Upper lobe of left lung (tissue), 6 donors: ENCODE data around the gene PTK6. TPM values are rescaled to one million over a fixed set of nuclear protein-coding genes. Genes with fewer than 3 reads are reported as not detected.
A peak's percentile ranks its signal among the peaks of the same experiment; 100 is the strongest.

Experiments
- ATAC-seq, 2 donors: fragments of 200-7000 bp; cut with Tn5 transposase; one replicate each; pipeline ENCODE4 v1.9.1; 2022; ENCODE audit warnings: mild to moderate bottlenecking in 2 of 2, moderate library complexity in 2 of 2; ENCODE audit not compliant: low FRiP score in 2 of 2
- DNase-seq, 2 donors: peaks; one replicate each; pipeline ENCODE4 v3.0.0-alpha.2; 2019 to 2020
- H3K27ac ChIP-seq, 4 donors: fragments of 200-600 bp; sonication (generic); one replicate each; pipeline ENCODE4 v1.5.1; 2016 to 2019
- H3K27me3 ChIP-seq, 4 donors: fragments of 200-600 bp; sonication (generic); one replicate each; pipeline ENCODE4 v1.5.1; 2017 to 2019
- H3K36me3 ChIP-seq, 4 donors: fragments of 200-600 bp; sonication (generic); one replicate each; pipeline ENCODE4 v1.5.1; 2016 to 2019
- H3K4me1 ChIP-seq, 4 donors: fragments of 200-600 bp; sonication (generic); one replicate each; pipeline ENCODE4 v1.5.1; 2018 to 2019
- H3K4me3 ChIP-seq, 4 donors: fragments of 200-600 bp; sonication (generic); one replicate each; pipeline ENCODE4 v1.5.1; 2017 to 2019; ENCODE audit warnings: mild to moderate bottlenecking in 2 of 4, moderate library complexity in 1 of 4
- H3K9me3 ChIP-seq, 4 donors: fragments of 200-600 bp; sonication (generic); one replicate each; pipeline ENCODE4 v1.5.1; 2018 to 2019
- CTCF ChIP-seq, 6 experiments: fragments of 450-650 bp in 4 of 6; fragments of 200-600 bp in 2 of 6; sonication (generic) in 2 of 6; IDR thresholded peaks; one replicate each; pipeline ENCODE4 v1.5.1; 2016 to 2019; ENCODE audit warnings: antibody characterized with exemption in 6 of 6
- EP300 ChIP-seq, 4 donors: sonication (generic); formaldehyde crosslinking; IDR thresholded peaks; one replicate each; pipeline ENCODE4 v1.5.1; 2017; ENCODE audit warnings: antibody characterized with exemption in 4 of 4, control low read depth in 2 of 4
- POLR2A ChIP-seq, 4 donors: fragments of 450-650 bp; IDR thresholded peaks; one replicate each; pipeline ENCODE4 v1.5.1; 2016 to 2017; ENCODE audit warnings: antibody characterized with exemption in 4 of 4, mild to moderate bottlenecking in 2 of 4
- POLR2AphosphoS5 ChIP-seq, 2 donors: sonication (generic); formaldehyde crosslinking; IDR thresholded peaks; one replicate each; pipeline ENCODE4 v1.5.1; 2017; ENCODE audit warnings: antibody characterized with exemption in 2 of 2
- WGBS, 2 donors: methylation state at CpG; one replicate each; pipeline ENCODE4 v1.1.5; 2017 to 2018; 5-methylcytosine and 5-hydroxymethylcytosine counted together
- total RNA-seq, 6 donors: library from RNA; depleted of rRNA in 4 of 6; stranded (reverse); fragments of >200 nt in 4 of 6; gene quantifications; one replicate each; pipeline versions ENCODE4 v1.1.0 to v1.2.1, GENCODE V29; 2016 to 2021
- donor health status: DM: no; HTN: no; CAD: no; lungs with moderate emphysema.
- donor health status: DM: no; HTN: yes; CAD: no; lungs with severe emphysema.

The PTK6 gene
- total RNA-seq, 6 donors from 2014 or later: 3.3 to 9.8 (median 6.0) TPM

- whole genome bisulfite sequencing, 2 donors: 0 to 34% methylated on average over 14 to 31 of the region's 48 CpGs
- DNase-seq (peak; percentile 67 to 89), ATAC-seq (peak; percentile 44 to 73)
- peak overlapping the region in 3 of 4 donors; percentile 12 to 47 (median 32) for H3K4me3 ChIP-seq
- H3K9me3 ChIP-seq: no peaks in the 10 kb centered on the region
- peaks cover 21 to 37% (median 23%) of the 10 kb centered on the region in 4 donors for H3K4me1 ChIP-seq
- H3K27me3 ChIP-seq: peaks cover 0 to 45% (median 23%) of the 10 kb centered on the region in 4 donors
- TF ChIP-seq POLR2A (IDR thresholded peaks at IDR 0.05) (no peak), CTCF (IDR thresholded peaks at IDR 0.05) (peak; percentile 90 to 96 (median 90))
- no peak overlapping the region for H3K27ac ChIP-seq
- no peaks in the 10 kb centered on the region for H3K36me3 ChIP-seq
Measured at GRCh38 chr20:63495741-63496595, 41.2 kb downstream of the PTK6 start.

GRCh38 chr20:63495167-63495720, 41.9 kb downstream of the PTK6 start:
- no peaks in the 10 kb centered on the region for H3K9me3 ChIP-seq
- H3K27me3 ChIP-seq: peaks cover 0 to 45% (median 27%) of the 10 kb centered on the region in 4 donors
- TF ChIP-seq EP300 (IDR thresholded peaks at IDR 0.05) (no peak), POLR2AphosphoS5 (IDR thresholded peaks at IDR 0.05) (no peak), CTCF (IDR thresholded peaks at IDR 0.05) (no peak), POLR2A (IDR thresholded peaks at IDR 0.05) (no peak)
- DNase-seq (no peak), ATAC-seq (no peak)
- H3K36me3 ChIP-seq: no peaks in the 10 kb centered on the region
- H3K27ac ChIP-seq: no peak overlapping the region
- H3K4me1 ChIP-seq: peaks cover 21 to 37% (median 23%) of the 10 kb centered on the region in 4 donors
- no peak overlapping the region for H3K4me3 ChIP-seq
- 73 to 76% methylated on average over 5 of the region's 8 CpGs for WGBS, 2 donors

- Histone ChIP-seq H3K27ac (no peak overlapping the region), H3K4me1 (peaks cover 21 to 34% (median 22%) of the 10 kb centered on the region in 4 donors), H3K4me3 (no peak overlapping the region), H3K27me3 (peaks cover 0 to 39% (median 24%) of the 10 kb centered on the region in 4 donors), H3K36me3 (no peaks in the 10 kb centered on the region), H3K9me3 (no peaks in the 10 kb centered on the region)
- TF ChIP-seq POLR2AphosphoS5 (IDR thresholded peaks at IDR 0.05) (no peak), CTCF (IDR thresholded peaks at IDR 0.05) (no peak), POLR2A (IDR thresholded peaks at IDR 0.05) (no peak)
- no peak for ATAC-seq
- WGBS, 2 donors: 83 to 91% methylated on average over 25 to 51 of the region's 51 CpGs
- DNase-seq: peak in 1 of 2 donors; percentile 80
Measured at GRCh38 chr20:63494420-63495166, 42.6 kb downstream of the PTK6 start.

- peaks cover 16 to 29% (median 18%) of the 10 kb centered on the region in 4 donors for H3K4me1 ChIP-seq
- peaks cover 0 to 36% (median 21%) of the 10 kb centered on the region in 4 donors for H3K27me3 ChIP-seq
- TF ChIP-seq POLR2AphosphoS5 (IDR thresholded peaks at IDR 0.05) (no peak), EP300 (IDR thresholded peaks at IDR 0.05) (no peak), POLR2A (IDR thresholded peaks at IDR 0.05) (no peak), CTCF (IDR thresholded peaks at IDR 0.05) (no peak)
- H3K9me3 ChIP-seq: no peaks in the 10 kb centered on the region
- H3K27ac ChIP-seq: no peak overlapping the region
- H3K36me3 ChIP-seq: no peaks in the 10 kb centered on the region
- H3K4me3 ChIP-seq: no peak overlapping the region
- WGBS, 2 donors: 79% methylated on average over 5 of the region's 7 CpGs; no CpG with 5 or more reads in 1 of the 2 donors
- DNase-seq (no peak), ATAC-seq (no peak)
Measured at GRCh38 chr20:63494084-63494419, 43.1 kb downstream of the PTK6 start.
